Endothelial cell of umbilical vein (primary cell): ENCODE data around the gene GARIN5A.

Source experiments
- CTCF ChIP-seq, 2 donors: IDR thresholded peaks; 1 replicate in 1 of 2; 2 replicates in 1 of 2; pipeline ENCODE4 v1.5.1; 2011; ENCODE audit warnings: low read length in 2 of 2, mild to moderate bottlenecking in 2 of 2, moderate library complexity in 2 of 2, control low read depth in 1 of 2, inconsistent platforms in 1 of 2, low read depth in 1 of 2; ENCODE audit not compliant: insufficient read depth in 1 of 2; ENCODE audit errors: extremely low read depth in 1 of 2
- EZH2 ChIP-seq: IDR thresholded peaks from 2 replicates; pipeline ENCODE4 v1.6.1; 2012; ENCODE audit warnings: borderline replicate concordance, low read depth, mild to moderate bottlenecking, moderate library complexity, low read length, inconsistent platforms; ENCODE audit not compliant: severe bottlenecking
- FOS ChIP-seq: IDR thresholded peaks from 2 replicates; pipeline ENCODE4 v1.6.1; 2011; ENCODE audit warnings: mild to moderate bottlenecking, low read length, moderate library complexity, borderline replicate concordance; ENCODE audit not compliant: insufficient read depth
- GATA2 ChIP-seq: IDR thresholded peaks from 2 replicates; pipeline ENCODE4 v1.7.0; 2011; ENCODE audit warnings: low read depth, mild to moderate bottlenecking, moderate library complexity, mixed read lengths, low read length; ENCODE audit not compliant: insufficient read length, insufficient read depth
- JUN ChIP-seq: IDR thresholded peaks from 2 replicates; pipeline ENCODE4 v1.6.1; 2011; ENCODE audit warnings: borderline replicate concordance, low read depth; ENCODE audit not compliant: insufficient read length, insufficient read depth
- POLR2A ChIP-seq: IDR thresholded peaks from 2 replicates; pipeline ENCODE4 v1.6.1; 2012; ENCODE audit warnings: low read depth, mild to moderate bottlenecking, control low read depth, low read length
- POLR2AphosphoS5 ChIP-seq: IDR thresholded peaks from 2 replicates; pipeline ENCODE4 v1.6.1; 2012; ENCODE audit warnings: low read depth, mild to moderate bottlenecking, control low read depth, low read length, moderate library complexity; ENCODE audit not compliant: insufficient read depth
- TF ChIP-seq, protein P1 (sequence below): IDR thresholded peaks from 2 replicates; pipeline ENCODE4 v1.6.1; 2011; ENCODE audit not compliant: insufficient read depth, insufficient read length

DNA sequence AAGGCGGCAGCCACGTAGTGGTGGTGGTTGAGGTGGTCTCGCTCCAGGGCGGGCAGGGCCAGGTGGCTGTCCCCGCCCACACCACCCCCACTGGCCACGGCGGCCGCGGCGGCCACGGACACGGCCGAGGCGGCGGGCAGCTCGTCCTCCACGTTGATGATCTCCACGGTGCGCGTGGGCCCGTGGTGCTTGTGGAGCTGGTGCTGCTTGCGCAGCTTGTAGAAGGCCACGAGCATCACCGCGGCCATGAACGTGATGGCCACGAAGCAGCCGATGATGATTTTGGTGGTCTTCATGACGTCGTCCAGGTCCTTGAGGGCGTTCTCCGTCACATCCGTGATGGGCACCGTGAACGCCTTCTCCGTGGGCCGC is 41.0 kb upstream of the GARIN5A start:
- TF ChIP-seq CTCF (IDR thresholded peaks at IDR 0.05; ENCODE audit: extremely low read depth in 1 of 2, insufficient read depth in 1 of 2, low read depth in 1 of 2, low read length in 2 of 2) (no peak), GATA2 (no peak), POLR2A (no peak), POLR2AphosphoS5 (no peak), EZH2 (no peak), FOS (no peak), JUN (no peak)
- TF ChIP-seq, protein P1, sequence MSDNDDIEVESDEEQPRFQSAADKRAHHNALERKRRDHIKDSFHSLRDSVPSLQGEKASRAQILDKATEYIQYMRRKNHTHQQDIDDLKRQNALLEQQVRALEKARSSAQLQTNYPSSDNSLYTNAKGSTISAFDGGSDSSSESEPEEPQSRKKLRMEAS: no peak
